GM18867 (cell line): ENCODE results near the gene UBTF.
A peak's percentile ranks its signal among the peaks of the same experiment; 100 is the strongest.

Experiments used
- ATAC-seq: cut with Tn5 transposase; IDR thresholded peaks from one replicate; pipeline ENCODE4 v1.9.1; 2021; ENCODE audit warnings: mild to moderate bottlenecking, moderate library complexity; ENCODE audit not compliant: unreplicated experiment

UBTF gene

DNA sequence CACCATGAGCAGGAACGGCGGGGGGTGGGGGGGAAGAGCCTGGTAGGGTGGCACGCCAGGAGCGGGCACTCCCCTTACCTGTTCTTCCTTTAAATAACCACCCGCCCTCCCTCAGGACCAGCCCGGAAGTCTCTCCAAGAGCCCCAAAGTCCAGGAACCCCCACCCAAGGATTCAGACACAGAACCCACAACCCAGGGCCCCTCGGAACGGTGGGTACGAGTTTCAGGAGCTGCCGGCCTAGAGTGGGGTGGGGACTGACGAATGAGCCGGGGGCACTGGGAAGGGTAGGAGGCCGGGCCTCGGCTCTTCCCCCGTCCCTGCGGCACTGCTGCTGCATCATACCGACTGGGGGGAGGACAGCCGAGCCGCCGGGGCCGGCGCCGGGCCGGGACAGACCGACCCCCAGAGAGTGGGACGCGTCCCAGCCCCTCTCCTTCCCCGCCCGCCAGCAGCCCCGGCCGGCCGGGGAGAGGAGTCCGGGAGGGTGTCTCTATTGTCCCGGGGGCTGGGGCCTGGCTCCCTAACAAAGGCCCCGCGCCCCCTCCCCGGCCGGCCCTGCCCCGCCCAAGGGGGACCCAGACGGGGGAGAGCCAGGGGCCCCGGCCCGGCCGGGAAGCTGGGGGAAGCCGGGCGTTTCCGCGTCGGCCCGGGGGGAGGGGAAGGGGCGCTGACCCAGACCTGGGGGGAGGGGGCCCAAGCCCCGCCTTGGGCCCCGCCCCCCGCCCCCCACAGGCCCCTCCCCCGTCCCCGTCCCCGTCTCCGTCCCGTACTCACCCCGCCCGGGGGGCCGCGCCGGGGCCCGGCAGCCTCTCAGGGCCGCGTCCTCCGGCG, 20.5 kb downstream of the UBTF start:
- peak; percentile 16 for ATAC-seq

DNA sequence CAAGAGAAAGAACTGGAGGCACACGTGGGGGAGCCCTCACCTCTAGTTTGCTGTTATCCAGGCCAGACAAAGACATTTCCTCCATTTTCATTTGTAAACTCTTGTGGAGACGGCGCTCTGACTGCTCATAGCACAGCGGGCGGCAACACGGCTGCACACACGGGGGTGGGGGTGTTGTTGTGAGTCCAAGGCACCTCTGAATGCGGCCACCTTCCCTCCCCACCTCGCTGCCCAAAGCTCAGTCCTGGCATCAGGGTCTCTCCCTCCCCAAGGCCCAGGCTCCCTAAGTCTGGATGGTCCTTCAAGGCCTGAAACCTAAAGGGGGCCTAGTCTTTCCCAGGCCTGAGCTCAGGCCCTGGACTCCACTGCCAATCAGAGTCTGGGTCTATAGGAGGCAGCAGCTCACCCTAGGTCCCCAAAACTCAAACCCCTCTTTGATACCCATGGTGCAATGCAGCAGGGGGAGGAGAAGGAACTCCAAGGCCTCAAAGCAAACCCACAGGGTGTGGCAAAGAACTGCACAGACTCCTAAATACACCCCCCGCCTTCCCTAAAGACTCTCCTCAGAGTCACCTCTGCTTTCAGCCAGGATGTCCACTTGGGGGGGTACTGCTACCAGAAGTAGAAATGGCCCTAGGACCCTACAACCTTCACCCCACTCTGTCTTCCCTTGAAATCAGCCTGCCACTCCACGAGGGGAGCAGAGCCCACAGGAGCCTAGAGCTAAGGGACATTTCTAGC, 21.3 kb downstream of the UBTF start:
- no peak for ATAC-seq

DNA sequence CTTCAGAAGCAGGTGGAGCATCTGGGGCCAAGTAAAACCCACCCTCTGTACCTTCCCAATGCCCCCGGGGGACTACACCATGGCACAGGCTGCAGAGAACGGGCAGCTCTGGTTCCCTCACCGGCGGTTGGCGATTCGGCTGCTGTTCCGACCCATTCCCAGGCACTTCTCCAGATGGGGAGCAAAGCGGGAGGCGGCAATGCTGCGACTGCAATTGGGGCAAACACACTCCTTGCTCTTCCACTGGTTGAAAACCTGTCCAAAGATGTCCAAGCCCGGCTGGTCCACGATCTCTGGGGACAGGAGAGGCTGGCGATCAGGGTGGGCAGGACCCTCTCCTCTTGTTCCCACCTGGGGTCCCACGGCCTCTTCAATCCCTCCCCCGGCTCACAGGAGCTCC, 22.4 kb downstream of the UBTF start:
- ATAC-seq: no peak

DNA sequence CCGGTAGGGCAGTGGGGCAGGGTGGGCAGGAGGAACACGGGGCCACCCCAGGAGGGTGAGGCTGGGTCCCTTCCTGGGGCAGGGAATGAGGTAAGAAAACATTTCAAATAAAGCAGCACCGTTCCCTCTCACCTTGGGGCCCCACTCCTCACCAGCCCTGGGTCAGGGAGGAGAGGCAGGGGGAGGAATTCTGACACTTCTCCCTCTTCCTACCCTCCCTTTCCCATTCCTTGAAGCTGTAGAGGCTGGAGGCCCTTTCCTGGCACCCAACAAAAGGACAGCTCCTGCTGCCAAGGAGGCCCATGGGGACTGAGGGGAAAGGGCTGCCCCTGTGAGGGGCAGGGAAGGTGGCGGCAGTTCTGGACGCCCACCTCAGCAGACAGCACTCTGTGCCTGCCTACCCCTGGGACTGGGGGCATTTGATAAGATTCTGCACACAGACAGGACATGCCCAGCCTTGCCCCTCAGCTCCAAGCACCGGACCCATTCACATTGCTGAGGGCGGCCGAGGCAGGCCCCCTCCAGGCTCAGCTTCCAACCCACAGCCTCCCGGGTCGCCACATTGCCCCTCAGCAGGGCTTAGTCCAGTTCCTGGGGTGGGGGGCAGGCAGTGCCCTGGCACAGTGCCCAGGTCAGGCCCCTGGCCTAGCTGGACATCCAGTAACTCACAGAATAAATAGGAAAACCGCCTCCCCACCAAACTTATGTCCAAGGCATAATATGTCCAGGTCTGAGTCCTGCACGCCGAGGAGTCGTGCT, 26.0 kb downstream of the UBTF start:
- ATAC-seq: no peak

DNA sequence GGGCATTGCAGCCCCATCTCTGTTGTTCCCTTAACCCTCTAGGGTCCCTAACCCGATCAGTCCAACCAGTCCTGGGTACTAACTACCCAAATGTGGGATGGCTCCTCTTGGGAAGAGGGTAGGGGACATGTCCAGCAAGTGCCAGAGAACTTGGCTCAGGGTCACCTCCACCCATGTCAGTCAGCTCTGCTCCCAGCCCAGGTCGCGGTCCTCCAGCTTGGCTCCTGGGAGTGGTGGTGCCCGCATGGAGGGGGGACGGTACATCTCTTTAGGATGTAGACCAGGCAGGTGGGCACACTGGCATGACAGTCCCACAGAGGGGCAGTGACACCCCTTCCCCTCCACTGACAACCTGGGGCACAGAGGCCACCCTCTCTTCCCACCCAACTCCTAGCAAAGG, 26.7 kb downstream of the UBTF start:
- ATAC-seq: no peak

DNA sequence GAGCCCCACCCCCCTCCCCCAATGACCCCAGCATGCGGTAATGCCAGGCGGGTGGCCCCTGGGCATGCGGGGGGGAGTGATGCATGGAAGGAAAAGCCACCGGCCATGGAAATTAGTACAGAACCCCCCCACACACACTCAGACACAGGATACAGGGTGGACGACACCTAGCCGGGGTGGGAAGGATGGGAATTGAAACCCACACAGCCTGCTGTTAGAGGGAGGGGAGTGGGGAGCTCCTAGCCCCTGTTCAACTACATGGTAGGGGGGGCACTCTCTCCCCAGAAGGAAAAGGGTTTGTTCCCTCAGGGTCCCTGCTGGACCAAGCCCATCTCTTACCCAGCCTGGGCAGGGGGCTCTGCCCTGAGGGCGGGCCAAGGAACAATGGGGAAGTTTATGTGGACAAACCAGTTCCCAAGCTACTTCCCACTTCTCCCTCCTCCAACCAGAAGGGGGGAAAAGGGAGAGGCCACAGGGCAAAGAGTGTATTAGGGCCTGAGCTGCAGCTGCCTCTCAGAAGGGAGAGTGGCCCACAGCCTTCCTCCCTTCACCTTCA, 27.5 kb downstream of the UBTF start:
- no peak for ATAC-seq

DNA sequence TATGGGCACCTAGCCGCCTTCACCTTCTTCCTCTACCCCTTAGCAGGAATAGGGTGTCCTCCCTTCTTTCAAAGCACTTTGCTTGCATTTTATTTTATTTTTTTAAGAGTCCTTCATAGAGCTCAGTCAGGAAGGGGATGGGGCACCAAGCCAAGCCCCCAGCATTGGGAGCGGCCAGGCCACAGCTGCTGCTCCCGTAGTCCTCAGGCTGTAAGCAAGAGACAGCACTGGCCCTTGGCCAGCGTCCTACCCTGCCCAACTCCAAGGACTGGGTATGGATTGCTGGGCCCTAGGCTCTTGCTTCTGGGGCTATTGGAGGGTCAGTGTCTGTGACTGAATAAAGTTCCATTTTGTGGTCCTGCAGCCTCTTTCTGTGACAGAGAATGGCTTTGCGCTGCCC, 28.1 kb downstream of the UBTF start:
- no peak for ATAC-seq

DNA sequence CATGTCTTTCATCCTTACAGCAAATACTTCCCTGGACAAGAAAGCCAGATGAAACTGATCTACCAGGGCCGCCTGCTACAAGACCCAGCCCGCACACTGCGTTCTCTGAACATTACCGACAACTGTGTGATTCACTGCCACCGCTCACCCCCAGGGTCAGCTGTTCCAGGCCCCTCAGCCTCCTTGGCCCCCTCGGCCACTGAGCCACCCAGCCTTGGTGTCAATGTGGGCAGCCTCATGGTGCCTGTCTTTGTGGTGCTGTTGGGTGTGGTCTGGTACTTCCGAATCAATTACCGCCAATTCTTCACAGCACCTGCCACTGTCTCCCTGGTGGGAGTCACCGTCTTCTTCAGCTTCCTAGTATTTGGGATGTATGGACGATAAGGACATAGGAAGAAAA, 29.0 kb downstream of the UBTF start:
- ATAC-seq: no peak

DNA sequence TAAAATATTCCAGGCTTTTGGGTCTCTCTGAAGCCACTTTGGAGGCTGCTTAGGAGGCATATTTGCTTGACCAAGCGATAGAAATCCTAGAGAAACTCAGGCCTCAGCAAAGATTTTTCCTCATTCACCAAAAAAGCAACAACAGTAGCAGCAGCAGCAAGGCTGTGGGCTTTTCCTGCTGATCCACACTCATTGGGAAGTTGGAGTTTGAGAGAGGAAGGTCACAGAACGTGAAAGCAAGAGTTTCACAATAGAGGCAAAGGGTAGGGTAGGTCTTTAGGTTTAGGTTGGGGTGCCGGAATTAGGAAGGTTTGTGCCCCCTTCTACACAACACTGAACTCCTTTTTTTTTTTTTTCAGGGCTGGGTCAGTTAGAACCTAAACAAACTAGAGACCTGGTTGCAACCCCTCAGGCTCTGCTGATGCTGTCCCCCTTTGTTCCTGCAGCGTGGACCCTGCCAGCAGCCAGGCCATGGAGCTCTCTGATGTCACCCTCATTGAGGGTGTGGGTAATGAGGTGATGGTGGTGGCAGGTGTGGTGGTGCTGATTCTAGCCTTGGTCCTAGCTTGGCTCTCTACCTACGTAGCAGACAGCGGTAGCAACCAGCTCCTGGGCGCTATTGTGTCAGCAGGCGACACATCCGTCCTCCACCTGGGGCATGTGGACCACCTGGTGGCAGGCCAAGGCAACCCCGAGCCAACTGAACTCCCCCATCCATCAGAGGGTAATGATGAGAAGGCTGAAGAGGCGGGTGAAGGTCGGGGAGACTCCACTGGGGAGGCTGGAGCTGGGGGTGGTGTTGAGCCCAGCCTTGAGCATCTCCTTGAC, 30.7 kb downstream of the UBTF start:
- ATAC-seq: no peak

DNA sequence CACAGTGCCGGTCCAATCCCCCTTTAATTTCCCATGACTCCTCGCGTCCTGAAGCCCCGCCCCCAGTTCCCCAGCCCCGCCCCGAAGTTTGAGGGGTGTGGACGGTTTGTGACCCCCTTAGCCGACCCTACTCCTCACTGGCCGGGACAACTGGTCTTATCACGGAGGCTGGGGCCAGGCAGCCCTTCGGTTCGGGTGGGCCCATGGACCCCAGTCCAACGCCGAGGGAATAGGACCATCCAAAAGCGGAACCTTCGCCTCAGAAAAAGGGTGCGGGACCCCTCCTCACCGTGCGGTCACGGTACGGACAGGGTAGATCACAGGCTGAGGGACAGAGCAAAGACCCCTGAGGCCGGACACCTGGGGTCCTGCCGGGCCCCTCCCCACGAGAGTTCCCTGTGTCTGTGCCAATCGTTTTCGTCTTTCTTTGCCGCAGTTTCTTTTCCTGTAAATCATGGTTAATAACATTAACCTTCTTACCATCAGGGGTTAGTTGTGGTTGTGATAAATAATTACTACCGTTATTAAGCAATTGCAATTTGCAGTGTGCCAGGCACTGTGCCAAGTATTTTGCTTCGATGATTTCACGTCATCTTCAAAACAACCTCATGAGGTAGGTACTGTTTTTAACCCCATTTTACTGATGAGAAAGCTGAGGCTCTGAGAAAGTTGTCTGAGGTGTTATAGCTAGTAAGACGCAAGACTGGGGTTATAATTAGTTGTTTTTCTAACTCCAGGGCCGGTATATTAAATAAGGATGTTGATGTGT, 32.2 kb downstream of the UBTF start:
- peak; percentile 40 for ATAC-seq

DNA sequence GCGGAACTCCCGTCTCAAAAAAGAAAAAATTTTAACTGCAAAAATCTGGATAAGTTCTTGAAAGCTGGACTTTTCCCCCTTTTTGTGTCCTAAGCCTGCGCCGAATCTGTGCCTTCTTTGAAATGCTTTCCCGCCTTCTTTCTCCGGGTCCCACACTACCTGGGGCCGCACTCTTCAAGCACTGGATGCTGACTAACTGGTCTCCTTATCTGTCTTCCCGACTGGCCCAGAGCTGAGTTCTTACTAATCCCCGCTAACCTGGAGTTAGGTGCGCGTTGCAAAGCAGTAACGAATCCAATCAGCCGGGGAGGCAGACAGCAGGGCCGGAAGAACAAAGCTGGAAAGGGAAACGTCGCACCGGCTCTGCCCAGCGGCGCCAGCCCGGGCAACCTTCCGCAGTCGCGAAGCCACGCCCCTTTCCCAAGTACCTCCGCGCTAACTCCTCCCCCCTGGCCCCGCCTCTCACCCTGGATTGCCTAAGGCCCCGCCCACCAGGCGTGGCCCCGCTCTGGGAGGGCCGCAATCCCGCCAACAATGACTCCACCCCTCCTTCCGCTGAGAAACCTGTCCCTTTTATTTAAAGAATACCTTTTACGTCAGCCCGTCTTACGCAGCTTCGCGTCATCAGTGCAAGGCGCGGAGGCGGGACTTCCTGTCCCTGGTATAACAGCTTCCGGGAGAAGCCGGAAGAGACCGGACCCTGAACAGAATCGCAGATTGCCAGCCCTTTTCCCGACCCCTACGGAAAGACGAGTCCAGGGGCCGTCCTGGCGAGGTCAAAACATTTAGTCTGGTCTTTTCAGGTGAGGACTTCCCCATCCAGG, 33.0 kb downstream of the UBTF start, which contains the start of gene TMUB2:
Gene TMUB2, plus strand, starts transcription at position 666 of the 824 bp plus-strand sequence. CDS start 737 bp downstream, outside the sequence.
- ATAC-seq: peak; percentile 84

DNA sequence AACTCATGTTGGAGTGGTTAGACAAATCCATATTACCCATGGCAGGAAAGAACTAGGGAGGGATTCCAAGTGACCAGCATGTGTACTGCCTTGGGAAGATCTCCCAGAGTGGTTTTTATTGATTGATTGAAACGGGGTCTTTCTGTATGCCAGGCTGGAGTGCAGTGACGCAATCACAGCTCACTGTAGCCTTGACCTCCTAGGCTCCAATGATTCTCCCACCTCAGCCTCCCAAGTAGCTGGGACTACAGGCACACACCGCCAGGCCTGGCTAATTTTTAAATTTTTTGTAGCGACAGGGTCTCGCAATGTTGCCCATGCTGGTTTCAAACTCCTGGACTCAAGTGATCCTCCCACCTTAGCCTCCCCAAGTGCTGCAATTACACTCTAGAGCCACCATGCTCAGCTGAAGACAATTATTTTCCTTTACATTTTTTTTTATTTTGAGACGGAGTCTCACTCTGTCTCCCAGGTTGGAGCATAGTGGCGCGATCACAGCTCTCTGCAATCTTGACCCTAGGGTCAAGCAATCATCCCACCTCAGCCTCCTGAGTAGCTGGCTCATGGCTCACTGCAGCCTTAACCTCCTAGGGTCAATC, 35.2 kb downstream of the UBTF start:
- no peak for ATAC-seq

DNA sequence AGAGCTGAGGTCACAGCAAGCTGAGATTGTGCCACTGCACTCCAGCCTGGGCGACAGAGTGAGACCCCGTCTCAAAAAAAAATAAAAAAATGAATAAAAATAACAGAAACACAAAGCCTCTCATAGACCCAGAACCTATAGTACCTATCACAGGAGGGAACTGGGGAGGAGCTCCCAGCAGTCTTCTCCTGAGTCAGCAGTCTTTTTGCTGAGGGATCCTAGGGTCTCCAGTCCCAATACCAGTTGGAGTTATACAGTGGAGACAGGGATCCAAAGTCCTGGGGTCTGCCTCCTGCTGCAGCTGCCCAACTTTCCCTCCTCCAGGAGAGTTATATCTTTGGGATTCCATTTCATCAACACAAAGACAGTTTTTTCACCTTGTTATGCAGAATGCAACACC, 36.5 kb downstream of the UBTF start:
- ATAC-seq: no peak

DNA sequence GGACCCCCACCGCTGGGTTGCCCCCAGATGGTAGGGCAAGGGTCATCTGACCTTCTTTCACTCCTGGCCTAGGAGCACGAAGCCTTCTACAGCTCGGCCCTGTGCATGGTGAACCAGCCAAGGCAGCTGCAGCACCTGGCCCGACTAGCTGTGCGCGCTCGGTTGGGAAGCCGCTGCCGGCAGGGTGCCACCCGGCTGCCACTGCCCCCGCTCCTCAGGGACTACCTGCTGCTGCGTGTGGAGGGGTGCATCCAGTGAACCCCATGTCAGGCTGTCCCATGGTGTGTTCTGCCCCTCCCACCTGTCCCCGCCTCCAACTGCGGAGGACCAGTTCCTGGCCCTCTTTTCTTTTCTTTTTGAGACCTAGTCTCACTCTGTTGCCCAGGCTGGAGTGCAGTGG, 41.3 kb downstream of the UBTF start:
- ATAC-seq: no peak

DNA sequence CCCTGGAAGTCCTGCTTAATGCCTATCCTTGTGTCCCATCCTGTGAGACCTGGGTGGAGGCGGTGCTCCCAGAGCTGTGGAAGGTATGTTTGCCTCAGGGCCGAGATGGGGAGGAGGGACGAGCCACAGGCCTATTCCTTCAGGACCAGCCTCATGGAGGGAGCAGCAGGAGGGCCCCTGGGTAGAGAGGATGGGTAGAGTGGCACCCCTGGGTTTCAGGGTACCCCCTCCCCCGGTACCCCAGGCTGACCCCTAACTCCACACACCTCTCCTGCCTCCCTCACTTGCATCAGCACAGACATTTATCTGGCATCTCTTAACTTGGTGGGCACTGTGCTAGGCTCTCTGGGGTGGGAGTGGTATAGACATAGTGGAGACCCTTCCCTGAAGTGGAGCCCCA, 41.8 kb downstream of the UBTF start:
- no peak for ATAC-seq

DNA sequence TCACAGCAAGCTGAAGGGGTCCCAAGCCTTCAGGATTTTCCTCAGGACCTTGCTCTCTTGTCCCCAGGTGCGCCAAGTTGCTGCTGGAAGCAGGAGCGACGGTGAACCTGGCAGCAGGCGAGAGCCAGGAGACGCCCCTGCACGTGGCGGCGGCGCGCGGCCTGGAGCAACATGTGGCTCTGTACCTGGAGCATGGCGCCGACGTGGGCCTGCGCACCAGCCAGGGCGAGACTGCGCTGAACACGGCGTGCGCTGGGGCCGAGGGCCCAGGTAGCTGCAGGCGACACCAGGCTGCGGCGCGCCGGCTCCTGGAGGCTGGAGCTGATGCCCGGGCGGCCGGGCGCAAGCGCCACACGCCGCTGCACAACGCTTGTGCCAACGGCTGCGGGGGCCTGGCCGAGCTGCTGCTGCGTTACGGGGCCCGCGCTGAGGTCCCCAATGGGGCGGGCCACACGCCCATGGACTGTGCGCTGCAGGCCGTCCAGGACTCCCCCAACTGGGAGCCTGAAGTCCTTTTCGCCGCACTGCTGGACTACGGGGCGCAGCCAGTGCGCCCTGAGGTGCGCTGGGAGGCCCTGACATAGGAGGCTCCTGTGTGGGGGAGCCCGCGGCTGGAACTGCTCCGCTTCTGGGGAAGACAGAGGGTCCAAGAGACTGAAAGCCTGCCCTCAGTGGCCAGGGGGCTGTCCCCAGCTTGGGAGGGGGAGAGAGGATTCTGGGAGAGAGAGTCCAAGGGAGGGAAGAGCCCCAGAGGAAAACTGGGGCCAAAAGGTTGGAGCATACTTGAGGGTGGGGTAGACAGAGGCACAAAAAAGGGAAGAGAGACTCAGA, 42.6 kb downstream of the UBTF start:
- no peak for ATAC-seq

DNA sequence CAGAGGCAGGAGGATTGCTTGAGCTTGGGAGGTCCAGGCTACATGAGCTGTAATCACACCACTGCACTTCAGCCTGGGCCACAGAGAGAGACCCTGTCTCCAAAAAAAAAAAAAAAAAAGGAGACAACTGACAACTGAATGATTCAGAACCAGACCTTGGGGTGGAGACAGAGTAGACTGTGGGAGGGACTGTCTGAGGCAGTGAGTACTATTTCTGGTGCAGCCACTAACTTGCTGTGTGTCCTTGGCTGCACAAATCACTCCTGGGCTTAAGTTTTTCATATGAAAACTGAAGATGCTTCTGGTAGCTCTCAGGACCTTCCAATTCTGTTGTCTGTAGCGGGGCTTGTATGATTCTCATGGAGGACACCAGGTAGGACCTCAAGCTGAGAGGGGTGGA, 43.2 kb downstream of the UBTF start:
- ATAC-seq: no peak
